ENCODE results near the gene CCDC85A. TPM values are rescaled to one million over a fixed set of nuclear protein-coding genes. Genes with fewer than 3 reads are reported as not detected.
A peak's percentile ranks its signal among the peaks of the same experiment; 100 is the strongest.

The CCDC85A gene
- total RNA-seq, 2 donors from 2014 or later = 2.4 to 5.0 TPM

DNA sequence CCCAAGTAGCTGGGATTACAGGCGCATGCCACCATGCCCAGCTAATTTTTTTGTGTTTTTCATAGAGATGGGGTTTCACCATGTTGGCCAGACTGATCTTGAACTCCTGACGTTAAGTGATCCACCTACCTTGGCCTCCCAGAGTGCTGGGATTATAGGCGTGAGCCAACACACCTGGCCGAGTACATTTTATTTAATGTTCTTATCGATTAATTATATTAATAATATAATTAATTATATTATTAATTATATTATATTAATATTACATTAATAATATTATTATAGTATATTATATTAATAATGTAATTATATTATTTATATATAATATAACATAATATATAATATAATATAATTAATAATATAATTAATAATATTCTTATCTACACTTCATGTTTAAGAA lies 101.4 kb downstream of the CCDC85A start:
- no peak for DNase-seq (ENCODE audit: low spot score)
- H3K36me3 ChIP-seq = no peaks in the 10 kb centered on the region
- H3K9me3 ChIP-seq = peaks cover 0 to 12% of the 10 kb centered on the region in 2 donors
- TF ChIP-seq, protein P1, sequence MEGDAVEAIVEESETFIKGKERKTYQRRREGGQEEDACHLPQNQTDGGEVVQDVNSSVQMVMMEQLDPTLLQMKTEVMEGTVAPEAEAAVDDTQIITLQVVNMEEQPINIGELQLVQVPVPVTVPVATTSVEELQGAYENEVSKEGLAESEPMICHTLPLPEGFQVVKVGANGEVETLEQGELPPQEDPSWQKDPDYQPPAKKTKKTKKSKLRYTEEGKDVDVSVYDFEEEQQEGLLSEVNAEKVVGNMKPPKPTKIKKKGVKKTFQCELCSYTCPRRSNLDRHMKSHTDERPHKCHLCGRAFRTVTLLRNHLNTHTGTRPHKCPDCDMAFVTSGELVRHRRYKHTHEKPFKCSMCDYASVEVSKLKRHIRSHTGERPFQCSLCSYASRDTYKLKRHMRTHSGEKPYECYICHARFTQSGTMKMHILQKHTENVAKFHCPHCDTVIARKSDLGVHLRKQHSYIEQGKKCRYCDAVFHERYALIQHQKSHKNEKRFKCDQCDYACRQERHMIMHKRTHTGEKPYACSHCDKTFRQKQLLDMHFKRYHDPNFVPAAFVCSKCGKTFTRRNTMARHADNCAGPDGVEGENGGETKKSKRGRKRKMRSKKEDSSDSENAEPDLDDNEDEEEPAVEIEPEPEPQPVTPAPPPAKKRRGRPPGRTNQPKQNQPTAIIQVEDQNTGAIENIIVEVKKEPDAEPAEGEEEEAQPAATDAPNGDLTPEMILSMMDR (IDR thresholded peaks at IDR 0.05) = no peak
- H3K4me1 ChIP-seq = no peaks in the 10 kb centered on the region
- no peak overlapping the region for H3K4me3 ChIP-seq
- no peaks in the 10 kb centered on the region for H3K27me3 ChIP-seq
- no peak overlapping the region for H3K27ac ChIP-seq

DNA sequence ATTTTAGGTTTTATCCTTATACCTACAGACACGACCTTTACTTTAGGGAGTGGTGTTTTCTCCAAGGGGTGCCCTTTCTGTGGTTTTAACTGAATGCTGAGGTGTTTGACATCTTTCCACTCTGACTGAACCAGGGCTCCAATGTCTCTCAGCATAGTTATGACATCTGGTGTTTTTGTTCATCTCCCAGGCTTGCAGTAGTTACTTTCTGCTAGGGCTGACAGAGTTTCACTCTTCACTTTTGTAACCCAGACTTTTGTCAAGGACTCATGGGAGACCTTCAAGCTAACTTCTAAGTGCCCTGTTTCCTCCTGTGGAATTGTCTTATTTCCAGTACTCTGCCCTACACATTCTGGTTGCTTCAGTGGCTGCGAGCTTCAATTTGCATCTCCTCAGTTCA lies 103.1 kb downstream of the CCDC85A start:
- Histone ChIP-seq H3K4me1 (no peaks in the 10 kb centered on the region), H3K27ac (no peak overlapping the region)
- TF ChIP-seq, protein P1 (IDR thresholded peaks at IDR 0.05) = no peak

DNA sequence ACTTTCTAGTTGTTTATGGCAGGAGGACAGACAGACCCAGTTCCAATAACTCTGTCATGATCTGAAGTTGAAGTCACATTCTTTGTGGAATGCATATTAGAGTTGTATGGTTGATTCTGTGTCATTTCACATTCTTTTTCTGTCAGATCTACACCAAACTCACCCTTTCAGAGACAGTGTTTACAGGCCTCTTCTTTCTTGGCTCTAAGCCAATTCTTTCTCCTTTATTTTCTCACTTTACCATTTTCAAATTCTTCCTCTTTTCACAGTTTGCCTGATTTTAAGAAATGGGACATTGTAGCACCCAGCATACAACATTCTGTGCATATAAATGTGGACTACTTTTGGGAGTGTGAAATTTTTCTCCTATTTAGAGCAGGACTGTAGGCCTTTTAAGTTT lies 103.7 kb downstream of the CCDC85A start:
- no peak overlapping the region for H3K4me3 ChIP-seq
- H3K36me3 ChIP-seq = no peaks in the 10 kb centered on the region
- TF ChIP-seq, protein P1 (IDR thresholded peaks at IDR 0.05) = no peak
- no peaks in the 10 kb centered on the region for H3K27me3 ChIP-seq
- H3K4me1 ChIP-seq = no peaks in the 10 kb centered on the region
- no peak for DNase-seq (ENCODE audit: low spot score)
- H3K9me3 ChIP-seq = peaks cover 0 to 12% of the 10 kb centered on the region in 2 donors
- no peak overlapping the region for H3K27ac ChIP-seq

More for the DNA sequence above, 103.1 kb downstream of the CCDC85A start:
- Histone ChIP-seq H3K36me3 (no peaks in the 10 kb centered on the region), H3K9me3 (peaks cover 0 to 12% of the 10 kb centered on the region in 2 donors), H3K4me3 (no peak overlapping the region), H3K27me3 (no peaks in the 10 kb centered on the region)
- DNase-seq (ENCODE audit: low spot score) = no peak

DNA sequence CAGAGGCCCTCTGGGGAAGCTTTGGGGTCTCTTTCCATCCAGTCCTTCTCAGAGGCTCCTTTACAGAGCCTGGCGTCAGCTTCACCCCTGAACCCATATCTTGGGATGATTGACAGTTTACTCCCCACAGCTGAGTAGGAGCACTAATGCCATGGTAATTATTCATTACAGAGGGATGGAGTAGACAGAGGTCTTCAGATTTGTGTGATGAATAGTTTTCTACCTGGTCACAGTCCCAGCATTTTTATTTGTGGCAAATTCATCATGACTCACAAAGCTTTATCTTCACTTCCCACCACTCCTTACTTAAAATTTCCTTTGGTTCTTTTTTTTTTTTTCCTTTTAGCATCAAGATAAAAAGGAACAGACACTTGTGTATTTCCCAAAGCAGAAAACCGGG lies 104.2 kb downstream of the CCDC85A start:
- H3K9me3 ChIP-seq = peaks cover 0 to 12% of the 10 kb centered on the region in 2 donors
- H3K4me1 ChIP-seq = no peaks in the 10 kb centered on the region
- H3K27me3 ChIP-seq = no peaks in the 10 kb centered on the region
- H3K27ac ChIP-seq = no peak overlapping the region
- no peak for DNase-seq (ENCODE audit: low spot score)
- no peak overlapping the region for H3K4me3 ChIP-seq
- H3K36me3 ChIP-seq = no peaks in the 10 kb centered on the region
- TF ChIP-seq, protein P1 (IDR thresholded peaks at IDR 0.05) = no peak

DNA sequence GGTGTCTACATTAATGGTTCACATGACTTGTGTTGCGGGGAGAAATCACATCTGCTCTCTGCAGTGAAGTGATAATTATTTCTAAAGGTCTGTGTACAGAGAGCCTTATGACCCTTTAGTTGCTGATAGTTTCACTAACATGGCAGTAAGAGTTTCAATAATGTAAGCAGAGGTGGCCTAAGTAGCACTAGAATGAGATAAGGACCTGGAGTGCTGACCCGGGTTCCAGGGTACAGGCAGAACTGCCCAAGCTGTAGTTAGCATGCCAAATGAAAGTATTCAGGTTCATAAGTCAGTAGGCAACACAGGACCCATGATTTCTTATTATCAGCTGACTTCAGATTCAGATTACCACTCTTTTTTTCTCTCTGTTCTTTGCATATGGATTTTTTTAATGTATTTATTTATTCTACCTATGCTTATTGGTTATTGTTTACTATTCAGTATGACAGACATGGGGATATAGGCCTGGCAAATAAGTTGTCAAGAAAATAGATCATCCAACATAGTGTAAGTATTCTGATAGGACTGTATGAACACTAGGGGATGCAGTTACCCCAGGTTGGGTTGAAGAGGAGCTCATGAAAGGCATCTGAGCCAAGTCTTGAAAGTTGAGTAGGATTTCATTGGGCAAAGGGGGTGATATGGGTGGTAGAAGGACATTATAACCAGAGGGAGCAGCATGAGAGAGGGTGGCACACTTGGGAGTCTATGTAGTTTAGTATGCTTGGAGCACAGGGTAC lies 105.2 kb downstream of the CCDC85A start:
- Histone ChIP-seq H3K9me3 (peaks cover 0 to 12% of the 10 kb centered on the region in 2 donors), H3K27me3 (no peaks in the 10 kb centered on the region), H3K27ac (no peak overlapping the region), H3K36me3 (no peaks in the 10 kb centered on the region), H3K4me3 (no peak overlapping the region), H3K4me1 (no peaks in the 10 kb centered on the region)
- TF ChIP-seq, protein P1 (IDR thresholded peaks at IDR 0.05) = peak in 1 of 2 donors; percentile 53
- no peak for DNase-seq (ENCODE audit: low spot score)

DNA sequence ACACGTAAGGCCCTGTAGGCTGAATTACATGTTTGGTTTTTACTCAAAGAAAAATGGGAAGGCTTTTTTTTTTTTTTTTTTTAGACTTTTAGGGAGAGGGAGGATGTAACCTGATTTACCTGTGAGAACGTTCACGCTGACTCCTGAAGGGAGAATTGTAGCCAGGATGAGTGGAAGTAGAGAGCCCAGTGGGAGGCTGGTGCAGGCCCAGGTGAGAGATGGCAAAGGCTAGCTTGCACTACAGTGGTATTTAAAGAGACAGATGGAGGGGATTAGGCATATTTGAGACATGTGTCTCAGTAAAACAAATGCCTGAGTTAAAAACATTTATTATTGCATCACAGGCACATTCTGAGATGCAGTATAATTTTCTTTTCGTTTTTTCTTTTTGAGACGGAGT lies 107.9 kb downstream of the CCDC85A start:
- no peak for DNase-seq (ENCODE audit: low spot score)
- H3K9me3 ChIP-seq = no peaks in the 10 kb centered on the region
- H3K4me3 ChIP-seq = no peak overlapping the region
- H3K27ac ChIP-seq = no peak overlapping the region
- H3K4me1 ChIP-seq = no peaks in the 10 kb centered on the region
- no peaks in the 10 kb centered on the region for H3K27me3 ChIP-seq
- TF ChIP-seq, protein P1 (IDR thresholded peaks at IDR 0.05) = no peak
- no peaks in the 10 kb centered on the region for H3K36me3 ChIP-seq

Data from right atrium auricular region (tissue), 2 donors.